ENCODE data around the gene ANO10.

- TF ChIP-seq CTCF (IDR thresholded peaks at IDR 0.05) (no peak), POLR2A (IDR thresholded peaks at IDR 0.05) (no peak)
These were observed 186.1 kb downstream of the ANO10 start for GRCh38 chr3:43435706-43436105.

Data from thyroid gland (tissue), 4 donors.